Measurements from ENCODE around the gene CHCT1.

The CHCT1 gene

GRCh38 chr17:60386147-60387058 lies 35.9 kb upstream of the CHCT1 start:
- TF ChIP-seq FOXM1 (IDR thresholded peaks at IDR 0.05; ENCODE audit: borderline replicate concordance, low read depth): no peak
- no peak for TF ChIP-seq TEAD4 (IDR thresholded peaks at IDR 0.05)
- no peak for TF ChIP-seq NFIC (IDR thresholded peaks at IDR 0.05)
- TF ChIP-seq ZBTB7A (IDR thresholded peaks at IDR 0.05; ENCODE audit: low read depth): no peak
- no peak for TF ChIP-seq CEBPB (IDR thresholded peaks at IDR 0.05)
- TF ChIP-seq TAF1 (IDR thresholded peaks at IDR 0.05; ENCODE audit: low read depth): no peak
- no peak for TF ChIP-seq RAD21 (IDR thresholded peaks at IDR 0.05; ENCODE audit: low read depth)
- no peak for TF ChIP-seq REST (IDR thresholded peaks at IDR 0.05; ENCODE audit: low read depth)
- TF ChIP-seq EP300 (IDR thresholded peaks at IDR 0.05; ENCODE audit: borderline replicate concordance): no peak
- TF ChIP-seq MAX (IDR thresholded peaks at IDR 0.05): no peak
- no peak for TF ChIP-seq EGR1 (IDR thresholded peaks at IDR 0.05)
- TF ChIP-seq CREB1 (IDR thresholded peaks at IDR 0.05; ENCODE audit: low read depth): no peak
- no peak for TF ChIP-seq YY1 (IDR thresholded peaks at IDR 0.05; ENCODE audit: low read depth)
- no peak for TF ChIP-seq TCF12 (IDR thresholded peaks at IDR 0.05; ENCODE audit: low read depth)
- TF ChIP-seq USF1 (IDR thresholded peaks at IDR 0.05): no peak

GRCh38 chr17:60387666-60388065 lies 34.6 kb upstream of the CHCT1 start:
- TF ChIP-seq TAF1 (IDR thresholded peaks at IDR 0.05; ENCODE audit: low read depth): no peak
- TF ChIP-seq REST (IDR thresholded peaks at IDR 0.05; ENCODE audit: low read depth): no peak
- no peak for TF ChIP-seq EGR1 (IDR thresholded peaks at IDR 0.05)
- TF ChIP-seq YY1 (IDR thresholded peaks at IDR 0.05; ENCODE audit: low read depth): no peak
- no peak for TF ChIP-seq CREB1 (IDR thresholded peaks at IDR 0.05; ENCODE audit: low read depth)
- no peak for TF ChIP-seq RAD21 (IDR thresholded peaks at IDR 0.05; ENCODE audit: low read depth)
- TF ChIP-seq CEBPB (IDR thresholded peaks at IDR 0.05): no peak
- TF ChIP-seq TEAD4 (IDR thresholded peaks at IDR 0.05): no peak
- no peak for TF ChIP-seq TCF12 (IDR thresholded peaks at IDR 0.05; ENCODE audit: low read depth)
- no peak for TF ChIP-seq FOXM1 (IDR thresholded peaks at IDR 0.05; ENCODE audit: borderline replicate concordance, low read depth)
- no peak for TF ChIP-seq NFIC (IDR thresholded peaks at IDR 0.05)
- TF ChIP-seq ZBTB7A (IDR thresholded peaks at IDR 0.05; ENCODE audit: low read depth): no peak

GRCh38 chr17:60388742-60389141 lies 33.5 kb upstream of the CHCT1 start:
- no peak for TF ChIP-seq EGR1 (IDR thresholded peaks at IDR 0.05)

GRCh38 chr17:60390186-60390585 lies 32.1 kb upstream of the CHCT1 start:
- TF ChIP-seq REST (IDR thresholded peaks at IDR 0.05; ENCODE audit: low read depth) (no peak), CREB1 (IDR thresholded peaks at IDR 0.05; ENCODE audit: low read depth) (no peak), CEBPB (IDR thresholded peaks at IDR 0.05) (no peak), MAX (IDR thresholded peaks at IDR 0.05) (no peak), TEAD4 (IDR thresholded peaks at IDR 0.05) (no peak), NFIC (IDR thresholded peaks at IDR 0.05) (no peak)

GRCh38 chr17:60390925-60391470 lies 31.3 kb upstream of the CHCT1 start:
- TF ChIP-seq TEAD4 (IDR thresholded peaks at IDR 0.05) (no peak), FOXM1 (IDR thresholded peaks at IDR 0.05; ENCODE audit: borderline replicate concordance, low read depth) (no peak), CEBPB (IDR thresholded peaks at IDR 0.05) (no peak), TCF12 (IDR thresholded peaks at IDR 0.05; ENCODE audit: low read depth) (no peak), ZBTB7A (IDR thresholded peaks at IDR 0.05; ENCODE audit: low read depth) (no peak), USF1 (IDR thresholded peaks at IDR 0.05) (no peak), EGR1 (IDR thresholded peaks at IDR 0.05) (no peak), EP300 (IDR thresholded peaks at IDR 0.05; ENCODE audit: borderline replicate concordance) (no peak), NFIC (IDR thresholded peaks at IDR 0.05) (no peak), MAX (IDR thresholded peaks at IDR 0.05) (no peak), REST (IDR thresholded peaks at IDR 0.05; ENCODE audit: low read depth) (no peak), YY1 (IDR thresholded peaks at IDR 0.05; ENCODE audit: low read depth) (no peak), CREB1 (IDR thresholded peaks at IDR 0.05; ENCODE audit: low read depth) (no peak), RAD21 (IDR thresholded peaks at IDR 0.05; ENCODE audit: low read depth) (no peak), TAF1 (IDR thresholded peaks at IDR 0.05; ENCODE audit: low read depth) (no peak)
